ENCODE data around the gene CFAP20DC.

DNA sequence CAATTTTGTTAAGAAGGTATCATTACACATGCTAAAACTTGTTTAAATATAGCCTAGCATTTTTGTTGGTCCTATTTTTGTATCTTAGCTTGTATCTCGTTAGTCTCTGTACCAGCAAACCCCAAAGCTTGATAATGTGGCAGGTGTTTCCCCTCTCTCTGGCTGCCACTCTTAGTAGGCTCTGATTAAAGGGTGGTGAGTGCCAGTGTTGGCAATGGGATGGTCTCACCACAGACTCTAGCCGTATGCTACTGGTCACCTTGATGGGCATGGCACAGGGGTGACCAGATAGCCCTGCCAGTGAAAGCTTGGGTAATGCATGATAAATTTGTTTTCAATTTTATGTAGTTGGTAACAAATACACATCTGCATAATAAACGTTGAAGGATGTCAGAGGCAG, 188.3 kb downstream of the CFAP20DC start:
- TF ChIP-seq, protein P1, sequence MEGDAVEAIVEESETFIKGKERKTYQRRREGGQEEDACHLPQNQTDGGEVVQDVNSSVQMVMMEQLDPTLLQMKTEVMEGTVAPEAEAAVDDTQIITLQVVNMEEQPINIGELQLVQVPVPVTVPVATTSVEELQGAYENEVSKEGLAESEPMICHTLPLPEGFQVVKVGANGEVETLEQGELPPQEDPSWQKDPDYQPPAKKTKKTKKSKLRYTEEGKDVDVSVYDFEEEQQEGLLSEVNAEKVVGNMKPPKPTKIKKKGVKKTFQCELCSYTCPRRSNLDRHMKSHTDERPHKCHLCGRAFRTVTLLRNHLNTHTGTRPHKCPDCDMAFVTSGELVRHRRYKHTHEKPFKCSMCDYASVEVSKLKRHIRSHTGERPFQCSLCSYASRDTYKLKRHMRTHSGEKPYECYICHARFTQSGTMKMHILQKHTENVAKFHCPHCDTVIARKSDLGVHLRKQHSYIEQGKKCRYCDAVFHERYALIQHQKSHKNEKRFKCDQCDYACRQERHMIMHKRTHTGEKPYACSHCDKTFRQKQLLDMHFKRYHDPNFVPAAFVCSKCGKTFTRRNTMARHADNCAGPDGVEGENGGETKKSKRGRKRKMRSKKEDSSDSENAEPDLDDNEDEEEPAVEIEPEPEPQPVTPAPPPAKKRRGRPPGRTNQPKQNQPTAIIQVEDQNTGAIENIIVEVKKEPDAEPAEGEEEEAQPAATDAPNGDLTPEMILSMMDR (IDR thresholded peaks at IDR 0.05): no peak
- no peak for TF ChIP-seq POLR2A (IDR thresholded peaks at IDR 0.05)
